PC-3 (cell line): ENCODE results near the gene IRF3.

Source experiments
- EZH2 ChIP-seq: fragments of 300-600 bp; sonication (generic); IDR thresholded peaks from one replicate; pipeline ENCODE4 v1.6.1; 2017; ENCODE audit warnings: antibody characterized with exemption, mild to moderate bottlenecking, low read length; ENCODE audit not compliant: unreplicated experiment
- EZH2phosphoT487 ChIP-seq: fragments of 300-600 bp; sonication (generic); IDR thresholded peaks from 2 replicates; pipeline ENCODE4 v1.6.1; 2018; ENCODE audit warnings: mild to moderate bottlenecking, antibody characterized with exemption, low read length, borderline replicate concordance
- TF ChIP-seq, protein P1 (sequence below): fragments of 300-600 bp; sonication (generic); conservative IDR thresholded peaks from 2 replicates; pipeline ENCODE4 v1.5.1; 2017; ENCODE audit warnings: antibody characterized with exemption, low read depth, mild to moderate bottlenecking, low read length

DNA sequence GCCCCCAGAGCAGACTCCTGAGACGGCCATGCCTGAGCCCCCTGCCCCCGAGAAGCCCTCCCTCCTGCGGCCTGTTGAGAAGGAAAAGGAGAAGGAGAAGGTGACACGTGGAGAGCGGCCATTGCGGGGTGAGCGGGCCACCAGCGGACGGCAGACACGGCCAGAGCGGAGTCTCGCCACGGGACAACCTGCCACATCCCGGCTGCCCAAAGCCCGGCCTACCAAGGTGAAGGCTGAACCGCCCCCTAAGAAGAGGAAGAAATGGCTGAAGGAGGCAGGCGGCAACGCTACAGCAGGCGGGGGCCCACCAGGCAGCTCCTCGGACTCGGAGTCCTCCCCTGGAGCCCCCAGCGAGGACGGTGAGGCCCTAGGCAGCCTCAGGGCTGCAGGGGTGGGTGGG is 49.8 kb downstream of the IRF3 start:
- TF ChIP-seq, protein P1, sequence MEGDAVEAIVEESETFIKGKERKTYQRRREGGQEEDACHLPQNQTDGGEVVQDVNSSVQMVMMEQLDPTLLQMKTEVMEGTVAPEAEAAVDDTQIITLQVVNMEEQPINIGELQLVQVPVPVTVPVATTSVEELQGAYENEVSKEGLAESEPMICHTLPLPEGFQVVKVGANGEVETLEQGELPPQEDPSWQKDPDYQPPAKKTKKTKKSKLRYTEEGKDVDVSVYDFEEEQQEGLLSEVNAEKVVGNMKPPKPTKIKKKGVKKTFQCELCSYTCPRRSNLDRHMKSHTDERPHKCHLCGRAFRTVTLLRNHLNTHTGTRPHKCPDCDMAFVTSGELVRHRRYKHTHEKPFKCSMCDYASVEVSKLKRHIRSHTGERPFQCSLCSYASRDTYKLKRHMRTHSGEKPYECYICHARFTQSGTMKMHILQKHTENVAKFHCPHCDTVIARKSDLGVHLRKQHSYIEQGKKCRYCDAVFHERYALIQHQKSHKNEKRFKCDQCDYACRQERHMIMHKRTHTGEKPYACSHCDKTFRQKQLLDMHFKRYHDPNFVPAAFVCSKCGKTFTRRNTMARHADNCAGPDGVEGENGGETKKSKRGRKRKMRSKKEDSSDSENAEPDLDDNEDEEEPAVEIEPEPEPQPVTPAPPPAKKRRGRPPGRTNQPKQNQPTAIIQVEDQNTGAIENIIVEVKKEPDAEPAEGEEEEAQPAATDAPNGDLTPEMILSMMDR: no peak
- TF ChIP-seq EZH2 (no peak), EZH2phosphoT487 (no peak)
